Smooth muscle cell of the umbilical artery (primary cell): Measurements from ENCODE around the gene CLEC4C. TPM values are rescaled to one million over a fixed set of nuclear protein-coding genes. Genes with fewer than 3 reads are reported as not detected.

Source experiments
- total RNA-seq: library from RNA; depleted of rRNA; stranded (reverse); fragments of >200 nt; gene quantifications from 2 replicates; pipeline ENCODE4 v1.2.3, GENCODE V29; 2014

Gene CLEC4C
- not detected in 2 replicates for total RNA-seq

GRCh38 chr12:7747246-7747645 lies at the start of gene CLEC4C:
Gene CLEC4C (minus strand): TSS chr12:7747375. CDS start chr12:7747348, 27 bp downstream.

GRCh38 chr12:7788884-7789528 lies 41.8 kb upstream of the CLEC4C start, which contains the start of gene NANOG:
Gene NANOG (plus strand): TSS chr12:7789402. CDS start chr12:7789615, 213 bp downstream.

GRCh38 chr12:7711133-7711532 lies 36.0 kb downstream of the CLEC4C start, which contains the start of gene DPPA3:
Gene DPPA3 (plus strand): TSS chr12:7711433. CDS start chr12:7711571, 138 bp downstream.

GRCh38 chr12:7695566-7696197 lies 51.5 kb downstream of the CLEC4C start, which contains the start of gene GDF3:
Gene GDF3 (minus strand): TSS chr12:7695775. CDS start chr12:7695728, 47 bp downstream.

Other genes with a start within 250 kb of the CLEC4C start
- gene CD163, start 243.6 kb downstream of the CLEC4C start, total RNA-seq: not detected in 2 replicates
- not detected in 2 replicates for gene APOBEC1, start 81.5 kb downstream of the CLEC4C start, total RNA-seq
- gene GDF3, start 51.6 kb downstream of the CLEC4C start, total RNA-seq: not detected in 2 replicates
- not detected in 2 replicates for gene DPPA3, start 35.9 kb downstream of the CLEC4C start, total RNA-seq
- not detected in 2 replicates for gene NANOGNB, start 17.8 kb upstream of the CLEC4C start, total RNA-seq
- not detected in 2 replicates for gene NANOG, start 42.0 kb upstream of the CLEC4C start, total RNA-seq
- 0.09 TPM in 1 of 2 replicates, not detected in the other for gene SLC2A14, start 125.5 kb upstream of the CLEC4C start, total RNA-seq
- gene SLC2A3, start 188.8 kb upstream of the CLEC4C start, total RNA-seq: 100 and 155 TPM in 2 replicates